Stimulated activated CD4-positive, alpha-beta T cell treated with anti-CD3 and anti-CD28 coated beads, Interleukin-15, amount 100 ng/mL, for 1 hour (primary cell): ENCODE results near the gene CLCN5.

Experiments
- DNase-seq, 2 donors: peaks; one replicate each; pipeline ENCODE4 v3.0.0-alpha.2; 2020; ENCODE audit warnings: low read depth in 1 of 2, low spot score in 1 of 2

CLCN5 gene

GRCh38 chrX:49932791-49933190 lies 10.4 kb downstream of the CLCN5 start:
- DNase-seq, result no peak

DNA sequence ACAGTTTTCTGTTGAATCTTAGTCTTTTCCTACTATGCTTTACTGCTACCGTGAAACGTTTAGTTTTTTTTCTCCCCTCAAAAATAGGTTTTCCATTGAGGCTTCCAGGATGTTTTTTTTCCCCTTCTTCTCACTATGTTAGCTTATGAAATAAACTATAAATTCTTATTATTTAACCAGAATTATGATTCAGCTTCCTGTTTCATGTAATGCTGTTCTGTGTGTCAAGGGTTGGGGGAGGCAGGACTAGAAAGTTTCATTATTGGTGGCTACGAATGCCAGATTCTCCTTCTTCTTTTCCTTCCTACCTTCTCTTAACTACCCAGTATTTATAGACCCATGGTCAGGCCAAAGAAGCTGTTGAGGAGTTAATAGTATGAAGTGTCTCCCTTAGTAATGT lies 11.8 kb downstream of the CLCN5 start:
- DNase-seq, result no peak

DNA sequence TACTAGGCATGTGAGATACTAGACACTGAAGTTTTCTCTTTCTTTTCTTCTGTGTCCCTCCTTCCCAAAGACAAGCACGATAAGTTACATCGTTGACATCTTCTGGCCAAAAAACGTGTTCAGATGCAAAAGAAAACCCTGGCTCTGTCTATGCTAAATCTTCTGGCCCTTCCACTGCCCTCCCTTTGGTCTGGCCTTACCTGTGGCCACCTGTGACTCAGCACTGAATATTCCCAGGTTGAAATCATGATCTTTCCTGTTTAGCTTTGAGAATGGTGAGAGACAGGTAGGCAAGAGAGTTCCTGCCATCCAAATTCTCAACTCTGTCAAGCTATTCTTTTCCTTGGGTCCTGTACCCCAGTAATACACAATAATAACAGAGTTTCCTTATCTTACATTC lies 12.3 kb downstream of the CLCN5 start:
- DNase-seq, result no peak

DNA sequence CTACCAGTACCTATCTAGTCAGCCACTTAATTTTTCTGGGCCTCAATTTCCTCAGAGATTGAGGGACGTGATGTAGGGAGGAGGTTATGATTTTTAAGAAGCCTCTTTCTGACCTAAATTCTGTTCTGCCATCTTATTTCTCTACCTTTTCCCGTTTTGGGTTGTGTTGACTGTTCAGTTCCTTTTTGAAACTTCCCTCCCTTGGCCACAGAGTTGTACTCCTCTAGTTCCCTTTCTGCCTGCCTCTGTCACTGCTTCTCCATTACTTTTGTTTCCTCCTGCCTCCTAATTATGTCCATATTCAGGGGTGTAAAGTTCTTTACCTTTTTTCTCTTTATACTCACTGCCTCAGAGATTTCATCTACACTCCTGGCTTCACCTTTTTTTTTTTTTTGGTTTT lies 25.4 kb downstream of the CLCN5 start:
- no peak for DNase-seq

DNA sequence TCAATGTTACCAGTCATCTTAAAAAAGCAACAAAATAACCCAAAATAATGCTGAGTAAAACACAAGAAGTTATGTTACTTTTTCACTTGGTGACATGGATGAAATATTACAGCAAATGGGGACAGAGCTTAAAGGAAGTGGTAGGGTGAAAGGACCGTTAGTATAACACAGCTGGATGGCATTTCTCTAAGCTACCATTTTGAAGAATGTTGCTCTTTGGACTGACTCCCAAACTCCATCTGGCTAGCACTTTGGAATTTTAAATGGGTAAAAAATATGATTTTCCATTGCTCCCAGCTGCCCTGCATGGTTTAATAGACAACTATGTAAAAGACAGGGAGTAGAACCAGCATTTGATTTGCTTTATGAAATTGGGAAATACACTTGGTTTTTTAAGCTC lies 27.6 kb downstream of the CLCN5 start:
- DNase-seq, result no peak

DNA sequence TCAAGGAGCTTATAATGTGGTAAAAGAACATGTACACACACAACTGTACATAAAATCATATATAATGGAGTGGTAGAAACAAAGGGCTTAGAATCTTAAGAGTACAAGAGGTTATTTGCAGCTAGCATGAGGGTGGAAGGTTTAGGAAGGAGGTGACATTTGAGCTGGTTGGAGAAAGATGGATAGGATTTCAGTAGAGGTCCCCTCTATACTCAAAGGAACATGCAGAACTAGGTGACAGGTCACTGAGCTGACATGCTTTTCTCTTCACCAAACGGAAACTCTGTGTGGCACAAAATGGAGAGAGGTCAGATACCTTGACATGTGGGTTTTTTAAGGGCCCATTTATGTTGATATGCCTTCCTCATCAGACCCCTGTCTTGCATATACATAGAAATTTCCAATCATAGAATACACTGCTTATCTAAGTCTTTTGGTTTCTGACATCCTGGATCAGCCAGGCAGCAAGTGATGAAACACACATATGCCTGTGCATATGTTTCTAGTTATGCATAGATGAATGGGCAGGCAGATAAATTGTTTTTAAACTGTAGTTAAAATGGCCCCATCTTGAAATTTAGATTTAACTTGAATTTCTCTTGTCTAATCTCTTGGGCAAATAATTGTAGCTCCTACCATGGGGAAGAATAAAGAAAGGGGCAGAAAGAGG lies 29.3 kb downstream of the CLCN5 start:
- no peak for DNase-seq

- no peak for DNase-seq
These were observed 33.9 kb downstream of the CLCN5 start for GRCh38 chrX:49956313-49956712.

- no peak for DNase-seq
These were observed 36.5 kb downstream of the CLCN5 start for GRCh38 chrX:49958727-49959485.

DNA sequence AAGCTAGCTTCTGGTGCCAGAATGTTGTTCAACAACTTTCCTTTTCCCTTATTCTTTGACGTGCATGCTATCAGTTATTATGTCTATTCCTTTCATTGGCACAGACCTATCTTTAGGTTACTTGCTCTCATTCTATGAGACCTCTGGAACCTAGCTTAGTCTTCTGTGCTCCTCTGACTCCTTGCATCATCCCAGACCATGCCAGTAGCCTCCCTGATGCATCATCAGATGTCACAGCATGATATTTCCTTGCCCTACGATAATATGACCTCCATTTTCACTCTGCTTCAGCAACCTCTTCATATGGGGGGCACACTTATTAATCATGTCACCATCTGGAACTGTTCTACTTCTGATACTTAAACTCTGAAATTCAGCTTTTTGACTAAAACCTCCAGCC lies 37.2 kb downstream of the CLCN5 start:
- DNase-seq, result no peak

DNA sequence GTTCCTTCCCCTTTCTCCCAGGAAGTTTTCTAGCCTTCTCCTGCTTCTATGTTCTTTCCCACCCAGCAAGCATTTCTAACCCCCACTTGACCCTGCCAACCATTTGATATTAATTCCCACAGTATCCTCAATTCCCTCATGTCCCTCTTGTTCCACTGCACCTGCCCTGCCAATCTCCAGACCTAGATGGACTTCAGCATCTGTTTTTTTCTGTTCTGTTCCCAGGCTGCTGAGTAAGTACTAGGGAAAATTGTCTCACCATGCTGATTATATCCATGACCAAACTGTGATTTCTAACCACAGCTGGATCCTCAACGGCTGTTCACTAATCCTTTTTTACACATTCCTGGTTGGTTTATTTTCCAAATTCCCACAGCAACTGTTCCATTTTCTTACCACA lies 37.7 kb downstream of the CLCN5 start:
- no peak for DNase-seq

GRCh38 chrX:49970674-49971073 lies 48.3 kb downstream of the CLCN5 start:
- no peak for DNase-seq

GRCh38 chrX:49972328-49972860 lies 50.0 kb downstream of the CLCN5 start:
- DNase-seq, result no peak

DNA sequence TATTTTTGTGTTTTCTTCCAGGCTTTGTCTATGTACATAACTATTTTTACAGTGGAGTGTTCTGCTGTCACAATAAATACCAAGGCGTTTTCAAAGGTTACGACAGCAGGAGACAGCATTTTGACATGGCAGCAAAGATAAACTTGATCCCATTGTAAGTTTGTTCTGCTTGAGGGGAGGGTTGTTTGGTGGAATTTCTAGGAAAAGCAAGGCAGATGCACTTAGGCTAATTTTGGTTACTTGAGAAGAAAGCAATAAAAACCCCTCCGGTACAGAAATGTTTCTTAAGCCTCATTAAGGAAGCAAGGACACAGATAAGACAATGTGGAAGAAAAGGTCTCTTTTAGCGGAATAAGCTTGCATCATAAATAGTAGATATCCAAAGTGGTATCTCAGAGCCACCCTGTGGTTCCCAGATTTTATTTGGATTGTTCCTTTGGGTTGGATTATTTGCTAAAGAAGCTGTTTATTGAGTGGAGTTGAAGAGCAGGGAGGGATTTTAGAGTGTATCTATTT lies 54.3 kb downstream of the CLCN5 start:
- DNase-seq, result no peak

DNA sequence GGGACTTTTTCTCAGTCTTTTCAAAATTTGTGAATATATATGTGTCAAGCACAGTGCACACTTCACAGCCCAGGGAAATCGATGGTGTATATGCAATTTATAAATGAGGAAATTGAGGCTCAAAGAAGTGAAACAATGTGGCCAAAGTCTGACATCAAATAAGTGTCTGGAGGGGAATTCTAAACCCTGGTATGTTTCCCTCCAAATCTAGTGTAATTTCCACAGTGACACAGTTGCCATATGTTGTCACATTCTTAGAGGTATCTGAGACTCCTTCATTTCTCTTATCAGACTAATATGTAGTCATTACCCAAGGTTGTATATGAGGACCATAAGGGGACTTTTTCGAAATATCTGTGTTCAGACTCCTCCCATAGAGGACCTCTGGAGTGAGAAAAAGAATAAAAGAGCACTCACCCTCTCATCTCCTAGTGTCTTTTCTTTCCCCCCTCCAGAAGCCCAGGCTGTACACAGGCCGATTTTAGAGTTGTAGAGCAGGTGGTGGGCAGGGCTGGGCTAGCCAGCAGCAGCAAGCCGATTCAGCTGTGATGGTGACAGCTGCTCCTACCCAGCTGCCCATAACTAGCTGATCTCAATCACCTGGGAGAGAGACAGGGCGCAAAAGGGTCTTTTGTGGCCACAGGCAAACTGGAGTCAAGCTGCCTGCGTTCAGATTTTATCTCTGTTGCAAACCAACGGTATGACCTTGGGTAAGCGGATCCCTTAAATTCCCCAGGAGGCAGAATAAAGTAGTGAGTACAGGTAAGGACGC lies 55.1 kb downstream of the CLCN5 start:
- no peak for DNase-seq

DNA sequence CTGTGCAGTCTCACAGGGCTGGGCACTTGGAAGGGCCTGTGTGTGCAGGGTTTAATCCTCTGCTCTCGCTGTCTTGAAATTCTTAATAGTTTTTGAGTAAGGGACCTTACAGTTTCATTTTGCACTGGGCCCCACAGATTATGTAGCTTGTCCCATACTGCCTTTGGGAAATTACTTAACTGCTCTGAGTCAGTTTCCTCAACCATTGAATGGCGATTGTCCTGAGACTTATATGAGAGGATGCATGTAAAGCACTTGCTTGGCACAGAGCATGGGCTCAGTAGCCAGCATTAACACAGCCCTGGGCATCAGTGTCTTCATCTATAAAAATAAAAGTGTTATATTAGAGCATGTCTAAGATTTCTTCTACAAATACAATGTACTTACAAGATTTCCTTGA lies 55.8 kb downstream of the CLCN5 start:
- no peak for DNase-seq

DNA sequence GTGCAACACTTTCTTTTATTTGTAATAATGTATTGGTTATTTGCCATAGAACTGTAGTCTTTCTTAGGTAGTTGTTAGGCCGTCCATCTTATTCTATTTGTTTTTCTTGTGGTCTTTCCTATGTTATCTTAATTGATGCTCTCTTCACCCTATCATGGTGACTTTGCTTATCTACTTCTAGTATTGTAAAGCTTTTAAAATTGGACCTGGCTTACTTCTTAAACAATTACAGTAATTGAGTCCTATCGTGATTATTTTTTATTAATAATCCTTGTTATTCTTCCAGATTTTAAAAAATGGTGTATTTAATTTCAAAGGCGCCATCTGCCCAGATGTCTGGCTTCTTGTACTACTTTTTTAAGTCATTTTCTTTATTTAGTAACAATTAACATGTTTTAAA lies 63.7 kb downstream of the CLCN5 start:
- no peak for DNase-seq

DNA sequence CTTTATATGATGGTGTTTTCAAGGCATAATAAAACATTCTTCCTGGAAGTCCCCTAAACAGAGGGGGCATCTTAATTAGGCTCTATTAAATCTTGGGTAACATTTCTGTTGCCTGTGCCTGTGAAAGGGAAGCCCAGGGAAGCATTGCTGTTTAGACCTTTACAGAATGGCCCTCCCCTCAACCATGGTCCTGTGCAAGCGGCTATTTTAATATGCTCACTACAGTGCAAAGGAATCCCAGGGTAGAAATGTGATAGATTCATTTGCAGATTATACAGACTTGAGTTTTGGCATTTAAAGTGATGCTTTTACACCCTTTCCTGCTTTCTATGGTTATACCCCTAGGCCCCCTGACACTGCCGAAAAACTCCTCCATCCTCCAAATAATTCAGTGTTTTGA lies 65.3 kb downstream of the CLCN5 start:
- DNase-seq, result no peak

DNA sequence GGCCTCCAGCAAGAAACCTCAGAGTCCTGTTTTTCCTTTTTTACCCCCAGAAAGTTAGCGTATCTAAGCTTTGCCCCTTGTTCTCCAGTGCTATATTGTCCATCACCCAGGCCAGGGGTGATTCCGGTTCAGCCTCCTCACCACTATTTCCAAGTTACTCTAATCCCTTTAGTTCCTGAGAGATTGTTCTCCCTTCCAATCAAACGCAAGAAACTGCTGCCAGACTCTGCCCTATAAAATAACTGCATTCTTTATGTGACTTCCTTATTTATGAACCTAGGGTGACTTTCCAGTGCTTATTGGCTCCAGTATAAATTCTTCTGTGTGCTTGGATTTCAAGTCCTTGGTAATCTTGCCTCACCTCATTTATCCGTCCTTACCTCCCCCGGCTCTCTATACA lies 65.7 kb downstream of the CLCN5 start:
- no peak for DNase-seq

DNA sequence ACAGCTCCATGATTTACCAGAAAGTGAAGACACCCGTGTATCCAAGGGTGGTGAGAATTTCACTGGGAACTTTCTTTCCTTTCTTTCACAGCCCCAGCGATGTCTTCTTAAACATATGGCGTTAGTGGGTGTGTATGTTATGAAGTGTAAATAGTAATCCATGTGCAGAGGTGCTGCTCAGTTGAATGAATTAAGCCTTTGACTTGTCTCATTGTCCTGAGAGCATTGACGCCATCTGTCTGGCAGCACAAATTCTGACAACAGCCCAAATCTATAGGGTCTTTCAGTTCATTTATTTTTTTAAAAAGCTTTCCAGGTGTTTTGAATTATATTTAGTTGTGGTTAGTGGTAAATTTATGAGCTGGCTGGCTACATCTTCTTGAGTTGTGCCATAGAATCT lies 69.4 kb downstream of the CLCN5 start:
- DNase-seq, result no peak

DNA sequence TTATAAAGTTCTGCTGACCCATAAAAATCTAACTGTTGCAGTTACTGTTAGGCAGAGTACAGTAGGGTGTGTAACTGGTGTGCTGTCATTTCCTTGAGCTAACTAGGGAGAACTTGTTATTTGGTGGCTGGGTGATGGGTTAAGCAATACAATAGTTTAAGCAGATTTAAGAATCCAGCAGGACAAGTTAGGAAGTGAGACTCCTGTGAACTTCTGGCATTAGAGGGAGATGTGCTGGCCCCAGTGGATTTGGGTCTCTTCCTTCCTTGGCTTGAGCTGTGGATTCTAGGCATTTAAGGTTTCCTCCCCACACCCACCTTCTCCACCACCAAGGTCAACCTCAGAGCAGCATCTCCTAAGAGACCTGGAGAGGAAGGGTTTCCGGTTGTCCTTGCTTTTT lies 70.5 kb downstream of the CLCN5 start:
- no peak for DNase-seq

DNA sequence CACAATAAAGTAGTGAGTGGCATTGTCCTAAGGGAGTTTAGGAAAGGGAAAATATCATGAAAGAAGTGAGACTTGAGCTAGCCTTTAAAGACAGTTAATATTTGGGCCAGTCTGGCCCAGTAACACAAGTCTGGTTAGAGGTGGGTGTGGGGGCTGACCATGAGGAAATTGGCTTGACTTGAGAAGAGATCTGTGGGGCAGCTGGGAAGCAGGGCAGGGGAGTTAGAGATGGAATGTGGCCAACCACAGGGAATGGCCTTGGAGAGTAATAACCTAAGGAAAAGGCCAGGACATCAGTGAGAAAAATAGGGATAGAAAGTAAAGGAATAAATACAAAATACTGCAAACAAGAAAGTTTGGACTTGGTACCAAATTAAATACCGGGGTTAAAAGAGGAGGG lies 71.3 kb downstream of the CLCN5 start:
- DNase-seq, result no peak
